Measurements from ENCODE around the gene MYRFL. TPM values are rescaled to one million over a fixed set of nuclear protein-coding genes. Genes with fewer than 3 reads are reported as not detected.

MYRFL gene
- total RNA-seq, 2 donors from 2014 or later, result 0.37 to 0.45 TPM

GRCh38 chr12:69810870-69811498, 14.0 kb upstream of the MYRFL start:
- no peaks in the 10 kb centered on the region for H3K36me3 ChIP-seq
- intact Hi-C loops (cut with DNase I), result no loop called here
- DNase-seq, result no peak

GRCh38 chr12:69816082-69816481, 8.9 kb upstream of the MYRFL start:
- no peak for TF ChIP-seq CTCF (IDR thresholded peaks at IDR 0.05)
- intact Hi-C loops (cut with DNase I), result no loop called here

More at GRCh38 chr12:69810870-69811498, 14.0 kb upstream of the MYRFL start:
- no peaks in the 10 kb centered on the region for H3K4me1 ChIP-seq
- no peaks in the 10 kb centered on the region for H3K27me3 ChIP-seq
- no peak overlapping the region for H3K4me3 ChIP-seq
- no peak overlapping the region for H3K9ac ChIP-seq (ENCODE audit: low read depth in 2 of 2, low read length in 2 of 2)
- H3K27ac ChIP-seq, result no peak overlapping the region
- no peaks in the 10 kb centered on the region for H3K9me3 ChIP-seq
- no peak for TF ChIP-seq CTCF (IDR thresholded peaks at IDR 0.05)

GRCh38 chr12:69821032-69821455, 4.0 kb upstream of the MYRFL start:
- Histone ChIP-seq H3K36me3 (no peaks in the 10 kb centered on the region), H3K4me1 (no peaks in the 10 kb centered on the region), H3K27ac (no peak overlapping the region), H3K27me3 (no peaks in the 10 kb centered on the region), H3K9me3 (no peaks in the 10 kb centered on the region), H3K4me3 (no peak overlapping the region), H3K9ac (ENCODE audit: low read depth in 2 of 2, low read length in 2 of 2) (no peak overlapping the region)
- TF ChIP-seq CTCF (IDR thresholded peaks at IDR 0.05), result no peak
- no peak for DNase-seq
- intact Hi-C loops (cut with DNase I), result no loop called here

More at GRCh38 chr12:69816082-69816481, 8.9 kb upstream of the MYRFL start:
- H3K4me1 ChIP-seq, result no peaks in the 10 kb centered on the region
- DNase-seq, result no peak
- no peak overlapping the region for H3K27ac ChIP-seq
- no peaks in the 10 kb centered on the region for H3K27me3 ChIP-seq
- no peaks in the 10 kb centered on the region for H3K9me3 ChIP-seq
- no peak overlapping the region for H3K9ac ChIP-seq (ENCODE audit: low read depth in 2 of 2, low read length in 2 of 2)
- H3K36me3 ChIP-seq, result no peaks in the 10 kb centered on the region
- H3K4me3 ChIP-seq, result no peak overlapping the region

GRCh38 chr12:69821456-69822159, 3.4 kb upstream of the MYRFL start:
- H3K36me3 ChIP-seq, result no peaks in the 10 kb centered on the region
- H3K27ac ChIP-seq, result no peak overlapping the region
- intact Hi-C loops (cut with DNase I), result no loop called here
- no peak overlapping the region for H3K9ac ChIP-seq (ENCODE audit: low read depth in 2 of 2, low read length in 2 of 2)
- no peak for DNase-seq
- no peaks in the 10 kb centered on the region for H3K27me3 ChIP-seq
- no peak for TF ChIP-seq CTCF (IDR thresholded peaks at IDR 0.05)
- no peaks in the 10 kb centered on the region for H3K4me1 ChIP-seq
- no peak overlapping the region for H3K4me3 ChIP-seq
- no peaks in the 10 kb centered on the region for H3K9me3 ChIP-seq

- no peaks in the 10 kb centered on the region for H3K4me1 ChIP-seq
- no peak for DNase-seq
- no peak overlapping the region for H3K4me3 ChIP-seq
- H3K9me3 ChIP-seq, result no peaks in the 10 kb centered on the region
- TF ChIP-seq CTCF (IDR thresholded peaks at IDR 0.05), result no peak
- intact Hi-C loops (cut with DNase I), result no loop called here
- H3K27me3 ChIP-seq, result no peaks in the 10 kb centered on the region
- H3K36me3 ChIP-seq, result no peaks in the 10 kb centered on the region
- no peak overlapping the region for H3K27ac ChIP-seq
- no peak overlapping the region for H3K9ac ChIP-seq (ENCODE audit: low read depth in 2 of 2, low read length in 2 of 2)
Measured at GRCh38 chr12:69822201-69822860, 2.7 kb upstream of the MYRFL start.
